HEK293 (cell line): ENCODE data around the gene SLC39A11.

Experiments used
- CTCF ChIA-PET: fragments of 350-600 bp; formaldehyde crosslinking; extraction: SDS; loops from one replicate; lab custom pipeline; 2021; ENCODE audit warnings: antibody characterized with exemption; lab: Yijun Ruan, JAX
- POLR2A ChIA-PET: fragments of 300-600 bp; formaldehyde crosslinking; extraction: SDS; loops from one replicate; lab custom pipeline; 2020; ENCODE audit warnings: antibody characterized with exemption, inconsistent platforms; lab: Yijun Ruan, JAX
- H3K27ac ChIP-seq: fragments of 200-500 bp; sonication (Bioruptor generic); 2 replicates; pipeline ENCODE4 v1.5.1; 2014; ENCODE audit warnings: low read depth, low read length, control low read depth, inconsistent platforms; ENCODE audit errors: extremely low read depth
- H3K36me3 ChIP-seq, 2 experiments: fragments of 200-500 bp in 1 of 2; sonication (Bioruptor generic) in 1 of 2; 1 replicate in 1 of 2; 2 replicates in 1 of 2; pipeline ENCODE4 v1.5.1; 2014 to 2017; ENCODE audit warnings: inconsistent platforms in 2 of 2, low read length in 2 of 2; ENCODE audit not compliant: control insufficient read depth in 2 of 2, insufficient read depth in 1 of 2
- H3K4me1 ChIP-seq: fragments of 200-500 bp; sonication (Bioruptor generic); 2 replicates; pipeline ENCODE4 v1.5.1; 2014; ENCODE audit warnings: mild to moderate bottlenecking, low read length, inconsistent platforms; ENCODE audit not compliant: control insufficient read depth, insufficient read depth
- H3K4me3 ChIP-seq: 2 replicates; pipeline ENCODE4 v1.5.1; 2011; ENCODE audit warnings: low read depth, mild to moderate bottlenecking, control low read depth, low read length, moderate library complexity
- H3K9me3 ChIP-seq: fragments of 200-500 bp; sonication (Bioruptor generic); 2 replicates; pipeline ENCODE4 v1.5.1; 2014; ENCODE audit warnings: low read depth, low read length, inconsistent platforms; ENCODE audit not compliant: control insufficient read depth, insufficient read depth
- KLF10 ChIP-seq: fragments of 450-650 bp; IDR thresholded peaks from 2 replicates; pipeline ENCODE4 v1.5.1; 2018; ENCODE audit warnings: missing biosample characterization, mild to moderate bottlenecking, missing genetic modification characterization
- KLF16 ChIP-seq: fragments of 450-650 bp; formaldehyde crosslinking; IDR thresholded peaks from 2 replicates; pipeline ENCODE4 v1.5.1; 2017; ENCODE audit warnings: missing biosample characterization, missing genetic modification characterization
- OSR2 ChIP-seq: fragments of 450-650 bp; formaldehyde crosslinking; IDR thresholded peaks from 2 replicates; pipeline ENCODE4 v1.5.1; 2016; ENCODE audit warnings: missing biosample characterization, missing genetic modification characterization
- SP3 ChIP-seq: fragments of 450-650 bp; formaldehyde crosslinking; IDR thresholded peaks from 2 replicates; pipeline ENCODE4 v1.5.1; 2016; ENCODE audit warnings: missing biosample characterization, missing genetic modification characterization
- ZBTB21 ChIP-seq: fragments of 450-650 bp; formaldehyde crosslinking; IDR thresholded peaks from 2 replicates; pipeline ENCODE4 v1.5.1; 2017; ENCODE audit warnings: missing biosample characterization, missing genetic modification characterization
- ZNF138 ChIP-seq: fragments of 450-650 bp; formaldehyde crosslinking; IDR thresholded peaks from 2 replicates; pipeline ENCODE4 v1.5.1; 2016; ENCODE audit warnings: missing biosample characterization, missing genetic modification characterization, borderline replicate concordance
- ZNF19 ChIP-seq: fragments of 450-650 bp; formaldehyde crosslinking; IDR thresholded peaks from 2 replicates; pipeline ENCODE4; 2016; ENCODE audit warnings: missing biosample characterization, missing genetic modification characterization, low read depth
- ZNF2 ChIP-seq: fragments of 450-650 bp; formaldehyde crosslinking; IDR thresholded peaks from 2 replicates; pipeline ENCODE4 v1.5.1; 2016; ENCODE audit warnings: missing biosample characterization, missing genetic modification characterization
- ZNF211 ChIP-seq: fragments of 450-650 bp; formaldehyde crosslinking; IDR thresholded peaks from 2 replicates; pipeline ENCODE4 v1.5.1; 2016; ENCODE audit warnings: low read depth, missing biosample characterization, missing genetic modification characterization
- ZNF221 ChIP-seq: fragments of 450-650 bp; formaldehyde crosslinking; IDR thresholded peaks from 2 replicates; pipeline ENCODE4 v1.5.1; 2017; ENCODE audit warnings: missing biosample characterization, missing genetic modification characterization, borderline replicate concordance
- ZNF248 ChIP-seq: fragments of 450-650 bp; formaldehyde crosslinking; IDR thresholded peaks from 2 replicates; pipeline ENCODE4 v1.5.1; 2017; ENCODE audit warnings: missing biosample characterization, missing genetic modification characterization
- ZNF266 ChIP-seq: fragments of 450-650 bp; formaldehyde crosslinking; IDR thresholded peaks from 2 replicates; pipeline ENCODE4 v1.5.1; 2016; ENCODE audit warnings: missing biosample characterization, missing genetic modification characterization, low read depth
- ZNF362 ChIP-seq: fragments of 450-650 bp; formaldehyde crosslinking; IDR thresholded peaks from 2 replicates; pipeline ENCODE4 v1.5.1; 2016; ENCODE audit warnings: missing biosample characterization, missing genetic modification characterization
- ZNF521 ChIP-seq: fragments of 450-650 bp; formaldehyde crosslinking; IDR thresholded peaks from 2 replicates; pipeline ENCODE4 v1.5.1; 2017; ENCODE audit warnings: missing biosample characterization, mild to moderate bottlenecking, missing genetic modification characterization
- ZNF610 ChIP-seq: fragments of 450-650 bp; formaldehyde crosslinking; IDR thresholded peaks from 2 replicates; pipeline ENCODE4 v1.5.1; 2016; ENCODE audit warnings: missing biosample characterization, missing genetic modification characterization, borderline replicate concordance
- ZNF629 ChIP-seq: fragments of 450-650 bp; formaldehyde crosslinking; IDR thresholded peaks from 2 replicates; pipeline ENCODE4 v1.5.1; 2017; ENCODE audit warnings: missing biosample characterization, missing genetic modification characterization
- ZNF654 ChIP-seq: fragments of 450-650 bp; formaldehyde crosslinking; IDR thresholded peaks from 2 replicates; pipeline ENCODE4 v1.5.1; 2016; ENCODE audit warnings: low read depth, missing biosample characterization, missing genetic modification characterization
- ZNF660 ChIP-seq: fragments of 450-650 bp; IDR thresholded peaks from 2 replicates; pipeline ENCODE4 v1.5.1; 2018; ENCODE audit warnings: missing biosample characterization, mild to moderate bottlenecking, missing genetic modification characterization
- ZNF677 ChIP-seq: fragments of 450-650 bp; IDR thresholded peaks from 2 replicates; pipeline ENCODE4 v1.5.0; 2018; ENCODE audit warnings: missing biosample characterization, mild to moderate bottlenecking, missing genetic modification characterization, moderate library complexity
- ZNF843 ChIP-seq: fragments of 450-650 bp; formaldehyde crosslinking; IDR thresholded peaks from 2 replicates; pipeline ENCODE4 v1.5.1; 2016; ENCODE audit warnings: missing biosample characterization, missing genetic modification characterization
- TF ChIP-seq, protein P1 (sequence below): fragments of 450-650 bp; formaldehyde crosslinking; IDR thresholded peaks from 2 replicates; pipeline ENCODE4 v1.5.1; 2016; ENCODE audit warnings: missing biosample characterization, missing genetic modification characterization
- TF ChIP-seq, protein P2 (sequence below): fragments of 450-650 bp; formaldehyde crosslinking; IDR thresholded peaks from 2 replicates; pipeline ENCODE4 v1.5.1; 2017; ENCODE audit warnings: missing biosample characterization, missing genetic modification characterization

Gene SLC39A11

GRCh38 chr17:72869630-72870029 lies 222.9 kb downstream of the SLC39A11 start:
- Histone ChIP-seq H3K4me1 (no peaks in the 10 kb centered on the region), H3K4me3 (no peak overlapping the region), H3K27ac (no peak overlapping the region), H3K36me3 (no peaks in the 10 kb centered on the region), H3K9me3 (no peaks in the 10 kb centered on the region)
- POLR2A ChIA-PET: no interaction called here
- TF ChIP-seq KLF10 (no peak), ZNF660 (tag by site-specific recombination) (no peak)
- CTCF ChIA-PET: no interaction called here

GRCh38 chr17:72865954-72866353 lies 226.5 kb downstream of the SLC39A11 start:
- POLR2A ChIA-PET: no interaction called here
- Histone ChIP-seq H3K27ac (no peak overlapping the region), H3K4me1 (no peaks in the 10 kb centered on the region), H3K4me3 (no peak overlapping the region), H3K36me3 (no peaks in the 10 kb centered on the region), H3K9me3 (no peaks in the 10 kb centered on the region)
- TF ChIP-seq, protein P1, sequence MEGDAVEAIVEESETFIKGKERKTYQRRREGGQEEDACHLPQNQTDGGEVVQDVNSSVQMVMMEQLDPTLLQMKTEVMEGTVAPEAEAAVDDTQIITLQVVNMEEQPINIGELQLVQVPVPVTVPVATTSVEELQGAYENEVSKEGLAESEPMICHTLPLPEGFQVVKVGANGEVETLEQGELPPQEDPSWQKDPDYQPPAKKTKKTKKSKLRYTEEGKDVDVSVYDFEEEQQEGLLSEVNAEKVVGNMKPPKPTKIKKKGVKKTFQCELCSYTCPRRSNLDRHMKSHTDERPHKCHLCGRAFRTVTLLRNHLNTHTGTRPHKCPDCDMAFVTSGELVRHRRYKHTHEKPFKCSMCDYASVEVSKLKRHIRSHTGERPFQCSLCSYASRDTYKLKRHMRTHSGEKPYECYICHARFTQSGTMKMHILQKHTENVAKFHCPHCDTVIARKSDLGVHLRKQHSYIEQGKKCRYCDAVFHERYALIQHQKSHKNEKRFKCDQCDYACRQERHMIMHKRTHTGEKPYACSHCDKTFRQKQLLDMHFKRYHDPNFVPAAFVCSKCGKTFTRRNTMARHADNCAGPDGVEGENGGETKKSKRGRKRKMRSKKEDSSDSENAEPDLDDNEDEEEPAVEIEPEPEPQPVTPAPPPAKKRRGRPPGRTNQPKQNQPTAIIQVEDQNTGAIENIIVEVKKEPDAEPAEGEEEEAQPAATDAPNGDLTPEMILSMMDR (tag by site-specific recombination): no peak
- TF ChIP-seq ZNF610 (tag by site-specific recombination) (peak; percentile 100), ZNF19 (tag by site-specific recombination) (no peak), OSR2 (tag by site-specific recombination) (no peak), ZNF221 (tag by site-specific recombination) (no peak), ZNF362 (tag by site-specific recombination) (no peak)
- CTCF ChIA-PET: no interaction called here

- CTCF ChIA-PET: no interaction called here
- no peaks in the 10 kb centered on the region for H3K4me1 ChIP-seq
- no peaks in the 10 kb centered on the region for H3K9me3 ChIP-seq
- POLR2A ChIA-PET: no interaction called here
- no peak overlapping the region for H3K4me3 ChIP-seq
- no peaks in the 10 kb centered on the region for H3K36me3 ChIP-seq
- no peak for TF ChIP-seq ZNF266 (tag by site-specific recombination)
- TF ChIP-seq, all 188 proteins: peak for 0
- H3K27ac ChIP-seq: no peak overlapping the region
Observed at GRCh38 chr17:72863526-72864211, 228.8 kb downstream of the SLC39A11 start.

DNA sequence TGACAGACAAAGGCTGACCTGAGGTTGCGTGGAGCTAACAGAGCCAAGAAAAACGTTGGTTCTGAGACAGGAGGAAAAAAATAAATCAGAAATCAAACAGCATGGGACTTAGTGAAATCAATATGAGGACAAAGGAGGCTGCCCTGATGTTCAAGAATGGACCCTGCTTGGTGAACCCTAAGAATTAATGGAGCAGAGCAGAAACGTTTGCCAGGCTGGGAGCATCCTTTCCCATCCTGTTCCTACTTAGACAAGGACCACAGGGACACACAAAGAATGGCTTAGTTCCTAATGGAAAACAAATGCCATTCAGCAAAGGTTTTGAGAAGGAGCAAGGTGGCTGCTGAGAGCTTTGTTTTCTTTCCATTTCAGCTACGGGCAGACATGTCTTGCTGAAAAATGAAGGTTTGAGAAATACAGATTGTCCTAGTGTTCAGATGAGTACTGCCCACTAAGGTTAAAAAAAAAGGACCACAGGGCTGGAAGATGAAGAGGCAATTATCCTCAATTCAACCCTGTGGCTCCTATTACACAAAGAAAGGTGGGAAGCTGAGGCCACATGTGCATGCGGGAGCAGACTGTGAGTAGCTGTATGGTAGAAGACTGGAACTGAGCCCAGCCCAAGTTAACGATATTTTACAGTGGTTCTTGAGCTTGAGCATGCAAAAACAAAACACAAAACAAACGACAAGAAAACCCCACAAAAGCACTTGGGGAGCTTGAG lies 230.1 kb downstream of the SLC39A11 start:
- ChIA-PET CTCF (interaction anchor here (0.5 to 1.2 kb wide), 4 partner anchors 10 to 302 kb away, joined by 3 to 4 read pairs (median 3); no protein-coding TSS in a partner anchor), POLR2A (no interaction called here)
- no peaks in the 10 kb centered on the region for H3K36me3 ChIP-seq
- no peak overlapping the region for H3K27ac ChIP-seq
- no peaks in the 10 kb centered on the region for H3K9me3 ChIP-seq
- H3K4me3 ChIP-seq: no peak overlapping the region
- no peaks in the 10 kb centered on the region for H3K4me1 ChIP-seq
- TF ChIP-seq SP3 (tag by site-specific recombination): no peak
- TF ChIP-seq KLF16 (tag by site-specific recombination): no peak
- no peak for TF ChIP-seq ZNF654 (tag by site-specific recombination)
- no peak for TF ChIP-seq ZNF248
- TF ChIP-seq ZBTB21 (tag by site-specific recombination): no peak
- no peak for TF ChIP-seq ZNF138 (tag by site-specific recombination)
- no peak for TF ChIP-seq ZNF211 (tag by site-specific recombination)
- TF ChIP-seq ZNF629 (tag by site-specific recombination): no peak
- TF ChIP-seq ZNF2 (tag by site-specific recombination): no peak
- TF ChIP-seq ZNF521: no peak
- no peak for TF ChIP-seq ZNF677 (tag by site-specific recombination)
- TF ChIP-seq, protein P2, sequence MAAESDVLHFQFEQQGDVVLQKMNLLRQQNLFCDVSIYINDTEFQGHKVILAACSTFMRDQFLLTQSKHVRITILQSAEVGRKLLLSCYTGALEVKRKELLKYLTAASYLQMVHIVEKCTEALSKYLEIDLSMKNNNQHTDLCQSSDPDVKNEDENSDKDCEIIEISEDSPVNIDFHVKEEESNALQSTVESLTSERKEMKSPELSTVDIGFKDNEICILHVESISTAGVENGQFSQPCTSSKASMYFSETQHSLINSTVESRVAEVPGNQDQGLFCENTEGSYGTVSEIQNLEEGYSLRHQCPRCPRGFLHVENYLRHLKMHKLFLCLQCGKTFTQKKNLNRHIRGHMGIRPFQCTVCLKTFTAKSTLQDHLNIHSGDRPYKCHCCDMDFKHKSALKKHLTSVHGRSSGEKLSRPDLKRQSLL (tag by site-specific recombination): no peak
- no peak for TF ChIP-seq ZNF843
- TF ChIP-seq ZNF610 (tag by site-specific recombination): no peak
